BJ (cell line): ENCODE data around the gene SNX20. TPM values are rescaled to one million over a fixed set of nuclear protein-coding genes. Genes with fewer than 3 reads are reported as not detected.

Source experiments
- CTCF ChIA-PET: fragments of 350-600 bp; formaldehyde crosslinking; extraction: SDS; loops from one replicate; lab custom pipeline; 2021; ENCODE audit warnings: antibody characterized with exemption, inconsistent platforms; lab: Yijun Ruan, JAX
- POLR2A ChIA-PET: fragments of 300-600 bp; sonication (Branson Sonifier 250); formaldehyde crosslinking; extraction: SDS; loops from one replicate; lab custom pipeline; 2021; ENCODE audit warnings: antibody characterized with exemption; lab: Charles Lee
- DNase-seq: peaks from one replicate; pipeline ENCODE4 v3.0.0-alpha.2; 2011; ENCODE audit warnings: low read depth
- H3K27me3 ChIP-seq: 2 replicates; pipeline ENCODE4 v1.6.0; 2011; ENCODE audit warnings: low read length; ENCODE audit not compliant: control insufficient read depth, insufficient read depth
- H3K36me3 ChIP-seq: 2 replicates; pipeline ENCODE4 v1.5.1; 2011; ENCODE audit warnings: low read length; ENCODE audit not compliant: control insufficient read depth, insufficient read depth
- H3K4me3 ChIP-seq: 2 replicates; pipeline ENCODE4 v1.5.1; 2011; ENCODE audit warnings: low read depth, mild to moderate bottlenecking, control low read depth, low read length
- CTCF ChIP-seq: IDR thresholded peaks from 2 replicates; pipeline ENCODE4 v1.5.1; 2011; ENCODE audit warnings: low read depth, mild to moderate bottlenecking, control low read depth, inconsistent platforms, low read length, moderate library complexity; ENCODE audit not compliant: insufficient read depth
- polyA plus RNA-seq: library from polyadenylated mRNA; depleted of rRNA; stranded (reverse); fragments of >200 nt; gene quantifications from 2 replicates; pipeline ENCODE4 v1.2.3, GENCODE V29; 2011

The SNX20 gene
- polyA plus RNA-seq, 1 experiment, result not detected

GRCh38 chr16:50644245-50644644 is 36.9 kb downstream of the SNX20 start:
- Histone ChIP-seq H3K4me3 (no peak overlapping the region), H3K36me3 (no peaks in the 10 kb centered on the region), H3K27me3 (peaks cover 9% of the 10 kb centered on the region)
- DNase-seq, result no peak
- CTCF ChIA-PET, result interaction anchor here (0.9 to 1.5 kb wide), 6 partner anchors 9 to 280 kb away, joined by 3 to 6 read pairs (median 4); no protein-coding TSS in a partner anchor
- POLR2A ChIA-PET, result no interaction called here
- no peak for TF ChIP-seq CTCF

DNA sequence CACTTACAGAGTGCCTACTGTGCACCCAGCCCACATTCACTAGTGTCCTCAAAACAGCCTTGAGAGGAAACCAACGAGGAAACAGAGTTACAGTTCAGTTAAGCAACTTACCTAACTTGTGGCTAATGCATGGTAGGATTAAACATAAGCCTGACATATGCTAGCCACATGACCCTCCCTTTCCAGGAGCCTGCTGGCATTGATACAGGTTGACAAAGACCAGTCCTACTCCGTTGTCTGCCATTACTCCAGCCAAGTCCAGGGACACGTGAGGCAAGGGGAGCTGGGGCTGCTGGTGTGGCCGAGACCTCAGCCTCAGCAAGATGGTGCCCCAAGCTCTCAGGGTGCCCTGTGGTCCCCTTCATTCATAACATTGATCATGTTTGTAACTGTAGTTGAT is 37.9 kb downstream of the SNX20 start:
- DNase-seq, result no peak
- Histone ChIP-seq H3K27me3 (peaks cover 9% of the 10 kb centered on the region), H3K4me3 (no peak overlapping the region), H3K36me3 (no peaks in the 10 kb centered on the region)
- ChIA-PET CTCF (interaction anchor here (0.7 to 1.6 kb wide), 4 partner anchors 22 to 272 kb away, joined by 3 to 4 read pairs (median 4); no protein-coding TSS in a partner anchor), POLR2A (no interaction called here)
- no peak for TF ChIP-seq CTCF

DNA sequence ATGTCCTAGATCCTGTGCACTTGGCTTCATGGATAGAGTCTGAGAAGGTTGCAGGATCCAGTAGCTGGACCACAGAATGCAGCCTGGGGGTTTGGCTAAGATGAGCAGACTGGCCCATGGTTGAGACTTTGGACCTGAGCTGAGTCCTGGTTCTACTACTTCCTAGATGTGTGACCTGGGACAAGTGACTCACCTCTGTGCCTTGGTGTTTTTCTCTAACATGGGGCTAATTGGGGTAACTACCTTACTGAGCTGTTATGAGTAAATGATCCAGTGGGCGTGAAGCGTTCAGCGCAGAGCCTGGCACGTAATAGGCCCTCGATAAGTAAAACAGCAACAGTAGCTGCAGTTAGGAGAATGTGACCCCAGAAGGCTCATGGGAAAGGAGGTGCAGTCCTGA is 38.8 kb downstream of the SNX20 start:
- Histone ChIP-seq H3K27me3 (peaks cover 9% of the 10 kb centered on the region), H3K36me3 (no peaks in the 10 kb centered on the region), H3K4me3 (no peak overlapping the region)
- no peak for DNase-seq
- CTCF ChIA-PET, result interaction anchor here (0.7 to 1.6 kb wide), 3 partner anchors 23 to 271 kb away, joined by 3 to 4 read pairs (median 4); no protein-coding TSS in a partner anchor
- no peak for TF ChIP-seq CTCF
- POLR2A ChIA-PET, result no interaction called here

GRCh38 chr16:50641818-50642187 is 39.3 kb downstream of the SNX20 start:
- DNase-seq, result no peak
- CTCF ChIA-PET, result no interaction called here

More at GRCh38 chr16:50641818-50642187, 39.3 kb downstream of the SNX20 start:
- Histone ChIP-seq H3K36me3 (no peaks in the 10 kb centered on the region), H3K4me3 (no peak overlapping the region), H3K27me3 (peaks cover 9% of the 10 kb centered on the region)
- TF ChIP-seq CTCF, result no peak
- POLR2A ChIA-PET, result no interaction called here
